HG03095 (cell line): ENCODE data around the gene PMEL.

Source experiments
- ATAC-seq: cut with Tn5 transposase; IDR thresholded peaks from one replicate; pipeline ENCODE4 v1.9.1; 2021; ENCODE audit warnings: moderate library complexity; ENCODE audit not compliant: unreplicated experiment

PMEL gene

GRCh38 chr12:55942577-55943136, 23.2 kb downstream of the PMEL start:
- ATAC-seq = no peak

- ATAC-seq = no peak
Observed at GRCh38 chr12:55942055-55942454, 23.8 kb downstream of the PMEL start.

- ATAC-seq = peak; percentile 96
Observed at GRCh38 chr12:55940065-55940732, 25.6 kb downstream of the PMEL start.

GRCh38 chr12:55938826-55939501, 26.9 kb downstream of the PMEL start:
- no peak for ATAC-seq

GRCh38 chr12:55937981-55938380, 27.9 kb downstream of the PMEL start:
- ATAC-seq = no peak

GRCh38 chr12:55935738-55936151, 30.1 kb downstream of the PMEL start:
- ATAC-seq = no peak

GRCh38 chr12:55934773-55935172, 31.1 kb downstream of the PMEL start:
- ATAC-seq = no peak

GRCh38 chr12:55933799-55934742, 31.8 kb downstream of the PMEL start:
- no peak for ATAC-seq

GRCh38 chr12:55933169-55933798, 32.6 kb downstream of the PMEL start:
- no peak for ATAC-seq

GRCh38 chr12:55932551-55932910, 33.3 kb downstream of the PMEL start:
- ATAC-seq = no peak

- ATAC-seq = no peak
Observed at GRCh38 chr12:55931780-55932550, 33.9 kb downstream of the PMEL start.

- no peak for ATAC-seq
Observed at GRCh38 chr12:55931317-55931779, 34.5 kb downstream of the PMEL start.

- no peak for ATAC-seq
Observed at GRCh38 chr12:55930771-55931316, 35.0 kb downstream of the PMEL start, which contains the start of gene DGKA. DGKA (plus strand) TSS chr12:55931162; CDS start chr12:55936504, 5,342 bp downstream.

GRCh38 chr12:55929306-55929791, 36.5 kb downstream of the PMEL start:
- peak; percentile 41 for ATAC-seq

GRCh38 chr12:55927588-55928502, 38.0 kb downstream of the PMEL start, which contains the start of gene PYM1:
PYM1 (minus strand) TSS chr12:55927894; CDS start chr12:55927761, 133 bp downstream.
- peak; percentile 33 for ATAC-seq

- peak; percentile 42 for ATAC-seq
Observed at GRCh38 chr12:55926738-55927587, 38.9 kb downstream of the PMEL start.
